Measurements from ENCODE around the gene SMYD4. TPM values are rescaled to one million over a fixed set of nuclear protein-coding genes. Genes with fewer than 3 reads are reported as not detected.

The SMYD4 gene
- total RNA-seq, 1 experiment from 2014 or later: 9.3 TPM

- CTCF ChIA-PET: interaction anchor here (0.5 to 1.3 kb wide), 3 partner anchors 55 to 67 kb away, joined by 5 to 7 read pairs (median 5); no protein-coding TSS in a partner anchor
Measured at GRCh38 chr17:1783834-1784611, 45.7 kb downstream of the SMYD4 start.

GRCh38 chr17:1783271-1783670 lies 46.4 kb downstream of the SMYD4 start:
- POLR2A ChIA-PET (ENCODE audit: unreplicated experiment): no interaction called here
- no peak overlapping the region for H3K9ac ChIP-seq (ENCODE audit: low read length)
- TF ChIP-seq EZH2 (IDR thresholded peaks at IDR 0.05; ENCODE audit: low read length, unreplicated experiment): no peak
- TF ChIP-seq EZH2phosphoT487 (IDR thresholded peaks at IDR 0.05; ENCODE audit: borderline replicate concordance, low read length): no peak
- no peak for TF ChIP-seq CTCF (conservative IDR thresholded peaks at IDR 0.05; ENCODE audit: low read depth, low read length)

More at GRCh38 chr17:1783834-1784611, 45.7 kb downstream of the SMYD4 start:
- Histone ChIP-seq H4K20me1 (ENCODE audit: low read length) (no peaks in the 10 kb centered on the region), H3K9ac (ENCODE audit: low read length) (no peak overlapping the region), H2AFZ (ENCODE audit: low read length) (no peak overlapping the region), H3K79me2 (ENCODE audit: low read length) (no peaks in the 10 kb centered on the region), H3K4me1 (ENCODE audit: insufficient read depth, low read length) (peaks cover 26% of the 10 kb centered on the region), H3K4me2 (ENCODE audit: low read length) (no peak overlapping the region), H3K27me3 (ENCODE audit: low read length) (no peaks in the 10 kb centered on the region), H3K9me3 (ENCODE audit: low read length) (no peaks in the 10 kb centered on the region), H3K36me3 (ENCODE audit: low read depth, low read length) (no peaks in the 10 kb centered on the region; the same call in 1 of the 2 replicates), H3F3A (ENCODE audit: low read length, unreplicated experiment) (no peaks in the 10 kb centered on the region), H3K27ac (ENCODE audit: low read length) (no peak overlapping the region), H3K9me2 (replicated peaks; ENCODE audit: low read length) (no peaks in the 10 kb centered on the region), H3K4me3 (ENCODE audit: low read length) (no peak overlapping the region)
- POLR2A ChIA-PET (ENCODE audit: unreplicated experiment): no interaction called here
- DNase-seq: peak; percentile 30
- intact Hi-C loops (cut with micrococcal nuclease): loop anchor here (2.0 kb wide), 1 partner anchor 63 kb away; no protein-coding TSS in a partner anchor
- TF ChIP-seq EZH2 (IDR thresholded peaks at IDR 0.05; ENCODE audit: low read length, unreplicated experiment): no peak
- TF ChIP-seq CTCF (conservative IDR thresholded peaks at IDR 0.05; ENCODE audit: low read depth, low read length): peak; percentile 62
- no TSS peak for BruUV-seq (replicated peaks)
- ATAC-seq: no peak

GRCh38 chr17:1782171-1782567 lies 47.5 kb downstream of the SMYD4 start:
- CTCF ChIA-PET: no interaction called here
- POLR2A ChIA-PET (ENCODE audit: unreplicated experiment): no interaction called here

More at GRCh38 chr17:1783271-1783670, 46.4 kb downstream of the SMYD4 start:
- intact Hi-C loops (cut with micrococcal nuclease): no loop called here
- H3F3A ChIP-seq (ENCODE audit: low read length, unreplicated experiment): no peaks in the 10 kb centered on the region
- H3K9me2 ChIP-seq (replicated peaks; ENCODE audit: low read length): no peaks in the 10 kb centered on the region
- no peak for ATAC-seq
- peaks cover 26% of the 10 kb centered on the region for H3K4me1 ChIP-seq (ENCODE audit: insufficient read depth, low read length)
- no peaks in the 10 kb centered on the region for H3K9me3 ChIP-seq (ENCODE audit: low read length)
- DNase-seq: no peak
- H3K27me3 ChIP-seq (ENCODE audit: low read length): no peaks in the 10 kb centered on the region
- H3K27ac ChIP-seq (ENCODE audit: low read length): no peak overlapping the region
- CTCF ChIA-PET: interaction anchor here (0.5 to 1.3 kb wide), 3 partner anchors 55 to 66 kb away, joined by 5 to 7 read pairs (median 5); no protein-coding TSS in a partner anchor
- no peak overlapping the region for H2AFZ ChIP-seq (ENCODE audit: low read length)
- H3K36me3 ChIP-seq (ENCODE audit: low read depth, low read length): no peaks in the 10 kb centered on the region; the same call in 1 of the 2 replicates
- H4K20me1 ChIP-seq (ENCODE audit: low read length): no peaks in the 10 kb centered on the region
- no TSS peak for BruUV-seq (replicated peaks)
- H3K79me2 ChIP-seq (ENCODE audit: low read length): no peaks in the 10 kb centered on the region
- no peak overlapping the region for H3K4me2 ChIP-seq (ENCODE audit: low read length)
- H3K4me3 ChIP-seq (ENCODE audit: low read length): no peak overlapping the region

More at GRCh38 chr17:1782171-1782567, 47.5 kb downstream of the SMYD4 start:
- no peaks in the 10 kb centered on the region for H3K27me3 ChIP-seq (ENCODE audit: low read length)
- BruUV-seq (replicated peaks): no TSS peak
- TF ChIP-seq EZH2 (IDR thresholded peaks at IDR 0.05; ENCODE audit: low read length, unreplicated experiment): no peak
- no peaks in the 10 kb centered on the region for H3K9me2 ChIP-seq (replicated peaks; ENCODE audit: low read length)
- no peaks in the 10 kb centered on the region; the same call in 1 of the 2 replicates for H3K36me3 ChIP-seq (ENCODE audit: low read depth, low read length)
- H3K4me2 ChIP-seq (ENCODE audit: low read length): no peak overlapping the region
- H3K4me3 ChIP-seq (ENCODE audit: low read length): no peak overlapping the region
- no peaks in the 10 kb centered on the region for H3F3A ChIP-seq (ENCODE audit: low read length, unreplicated experiment)
- ATAC-seq: no peak
- H2AFZ ChIP-seq (ENCODE audit: low read length): no peak overlapping the region
- no peaks in the 10 kb centered on the region for H3K79me2 ChIP-seq (ENCODE audit: low read length)
- no peaks in the 10 kb centered on the region for H3K9me3 ChIP-seq (ENCODE audit: low read length)
- H3K9ac ChIP-seq (ENCODE audit: low read length): no peak overlapping the region
- H3K4me1 ChIP-seq (ENCODE audit: insufficient read depth, low read length): peaks cover 18% of the 10 kb centered on the region
- intact Hi-C loops (cut with micrococcal nuclease): no loop called here
- DNase-seq: no peak
- no peak overlapping the region for H3K27ac ChIP-seq (ENCODE audit: low read length)
- H4K20me1 ChIP-seq (ENCODE audit: low read length): no peaks in the 10 kb centered on the region

All from PC-3 (cell line).